Keratinocyte (primary cell): ENCODE data around the gene MEGF10. TPM values are rescaled to one million over a fixed set of nuclear protein-coding genes. Genes with fewer than 3 reads are reported as not detected.

Source experiments
- DNase-seq: peaks from one replicate; pipeline ENCODE4 v3.0.0-alpha.2; 2011; ENCODE audit warnings: low read depth, missing footprints, low spot score
- FAIRE-seq: peaks from 2 replicates; lab custom pipeline; 2011; peaks lifted over from hg19 to GRCh38; lab: Jason Lieb, UNC
- H2AFZ ChIP-seq: 2 replicates; pipeline ENCODE4 v1.6.0; 2012; ENCODE audit warnings: low read length, control low read depth, inconsistent platforms; ENCODE audit not compliant: control insufficient read depth
- H3K27ac ChIP-seq: 2 replicates; pipeline ENCODE4 v1.5.1; 2011; ENCODE audit warnings: low read length; ENCODE audit not compliant: control insufficient read depth, insufficient read depth
- H3K27me3 ChIP-seq: 3 replicates; pipeline ENCODE4 v1.6.0; 2011; ENCODE audit warnings: low read length; ENCODE audit not compliant: control insufficient read depth, insufficient read depth; ENCODE audit errors: extremely low read depth
- H3K36me3 ChIP-seq, 2 experiments: 2 replicates in 1 of 2; 3 replicates in 1 of 2; pipeline ENCODE4 v1.5.1; 2011; ENCODE audit warnings: low read length in 2 of 2, mild to moderate bottlenecking in 1 of 2; ENCODE audit not compliant: control insufficient read depth in 2 of 2, insufficient read depth in 2 of 2; ENCODE audit errors: extremely low read depth in 1 of 2
- H3K4me1 ChIP-seq: 3 replicates; pipeline ENCODE4 v1.5.1; 2011; ENCODE audit warnings: low read length; ENCODE audit not compliant: control insufficient read depth, insufficient read depth; ENCODE audit errors: extremely low read depth
- H3K4me2 ChIP-seq: 3 replicates; pipeline ENCODE4 v1.6.0; 2011; ENCODE audit warnings: low read depth, low read length; ENCODE audit not compliant: control insufficient read depth, insufficient read depth; ENCODE audit errors: extremely low read depth
- H3K4me3 ChIP-seq, 3 experiments: fragments of 200-600 bp in 1 of 3; sonication (generic) in 1 of 3; 2 replicates in 2 of 3; 3 replicates in 1 of 3; pipeline ENCODE4 v1.5.1; 2011 to 2016; ENCODE audit warnings: low read length in 3 of 3, mild to moderate bottlenecking in 3 of 3, control low read depth in 2 of 3, inconsistent platforms in 1 of 3, low read depth in 1 of 3, mixed read lengths in 1 of 3, mixed run types in 1 of 3, moderate library complexity in 1 of 3; ENCODE audit not compliant: control insufficient read depth in 2 of 3, insufficient read depth in 2 of 3; ENCODE audit errors: extremely low read depth in 1 of 3
- H3K79me2 ChIP-seq: 2 replicates; pipeline ENCODE4 v1.6.0; 2012; ENCODE audit warnings: low read length; ENCODE audit not compliant: control insufficient read depth, insufficient read depth
- H3K9ac ChIP-seq: 3 replicates; pipeline ENCODE4 v1.6.0; 2011; ENCODE audit warnings: low read length; ENCODE audit not compliant: control insufficient read depth, insufficient read depth; ENCODE audit errors: extremely low read depth
- H3K9me1 ChIP-seq: 3 replicates; pipeline ENCODE4 v1.6.0; 2011; ENCODE audit warnings: low read length; ENCODE audit not compliant: control insufficient read depth, insufficient read depth; ENCODE audit errors: extremely low read depth
- H3K9me3 ChIP-seq: 2 replicates; pipeline ENCODE4 v1.5.1; 2012; ENCODE audit warnings: low read depth, low read length; ENCODE audit not compliant: control insufficient read depth
- H4K20me1 ChIP-seq: 3 replicates; pipeline ENCODE4 v1.6.0; 2011; ENCODE audit warnings: low read length; ENCODE audit not compliant: control insufficient read depth, insufficient read depth; ENCODE audit errors: extremely low read depth
- EZH2 ChIP-seq: IDR thresholded peaks from one replicate; pipeline ENCODE4 v1.6.1; 2012; ENCODE audit warnings: inconsistent platforms, mild to moderate bottlenecking, low read length, moderate library complexity
- dilution Hi-C: fragments of 300-500 bp; cut with MboI; formaldehyde crosslinking; loops from one replicate; pipeline ENCODE4 v1.7.0; 2020; ENCODE audit warnings: low sequenced_read_pairs; ENCODE audit not compliant: extremely low pct_ligation_motif_present
- polyA plus RNA-seq, 5 experiments: library from polyadenylated mRNA; depleted of rRNA in 3 of 5; stranded (reverse) in 3 of 5; stranded (forward) in 1 of 5; unstranded in 1 of 5; fragments of >200 nt; gene quantifications; 1 replicate in 1 of 5; 2 replicates in 3 of 5; 3 replicates in 1 of 5; pipeline versions ENCODE4 v1.2.1 to v1.2.3, GENCODE V29; 2011 to 2012; ENCODE audit warnings: missing spikeins in 2 of 5, low read depth in 1 of 5, low replicate concordance in 1 of 5
- TF ChIP-seq, protein P1 (sequence below), 3 experiments: IDR thresholded peaks in 1 of 3; conservative IDR thresholded peaks in 1 of 3; optimal IDR thresholded peaks in 1 of 3; 2 replicates in 2 of 3; 3 replicates in 1 of 3; pipeline versions ENCODE3 to v1.5.1; 2011; ENCODE audit warnings: low read length in 3 of 3, mild to moderate bottlenecking in 3 of 3, moderate library complexity in 2 of 3, control low read depth in 1 of 3, inconsistent platforms in 1 of 3; ENCODE audit not compliant: insufficient read depth in 2 of 3; ENCODE audit errors: extremely low read depth in 1 of 3

The MEGF10 gene
- polyA plus RNA-seq, 1 donor (not counting 4 experiments of a cell fraction or from before 2014, with no cell fraction given) = not detected

DNA sequence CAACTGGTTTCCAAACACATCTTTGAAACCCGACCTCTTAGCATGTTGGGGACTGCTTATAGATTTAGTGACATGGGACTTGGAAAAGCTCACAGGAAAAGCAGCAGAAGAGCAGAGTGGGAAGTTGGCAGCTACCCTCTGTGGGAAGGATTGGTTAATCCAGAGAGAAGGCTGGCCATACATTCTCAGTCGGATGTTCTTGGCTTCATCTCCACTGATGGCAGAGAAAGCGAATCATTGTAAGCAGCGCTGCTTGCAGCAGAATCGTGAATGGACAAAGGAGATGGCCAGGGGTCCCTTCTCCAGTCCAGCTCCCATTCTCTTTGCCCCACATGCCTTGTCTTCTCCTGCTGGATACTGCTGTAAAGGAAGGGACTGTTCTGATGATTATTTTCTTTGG is 62.7 kb downstream of the MEGF10 start:
- H3K9me1 ChIP-seq = no peaks in the 10 kb centered on the region
- DNase-seq = no peak
- H2AFZ ChIP-seq = no peak overlapping the region
- no peak for FAIRE-seq
- dilution Hi-C loops = no loop called here
- H3K27ac ChIP-seq = no peak overlapping the region
- H3K36me3 ChIP-seq = no peaks in the 10 kb centered on the region
- no peaks in the 10 kb centered on the region for H3K9me3 ChIP-seq
- H3K27me3 ChIP-seq = no peaks in the 10 kb centered on the region
- H3K4me3 ChIP-seq = no peak overlapping the region
- H3K9ac ChIP-seq = no peak overlapping the region
- H3K4me2 ChIP-seq = no peak overlapping the region
- H3K4me1 ChIP-seq = no peaks in the 10 kb centered on the region
- no peak for TF ChIP-seq EZH2
- TF ChIP-seq, protein P1, sequence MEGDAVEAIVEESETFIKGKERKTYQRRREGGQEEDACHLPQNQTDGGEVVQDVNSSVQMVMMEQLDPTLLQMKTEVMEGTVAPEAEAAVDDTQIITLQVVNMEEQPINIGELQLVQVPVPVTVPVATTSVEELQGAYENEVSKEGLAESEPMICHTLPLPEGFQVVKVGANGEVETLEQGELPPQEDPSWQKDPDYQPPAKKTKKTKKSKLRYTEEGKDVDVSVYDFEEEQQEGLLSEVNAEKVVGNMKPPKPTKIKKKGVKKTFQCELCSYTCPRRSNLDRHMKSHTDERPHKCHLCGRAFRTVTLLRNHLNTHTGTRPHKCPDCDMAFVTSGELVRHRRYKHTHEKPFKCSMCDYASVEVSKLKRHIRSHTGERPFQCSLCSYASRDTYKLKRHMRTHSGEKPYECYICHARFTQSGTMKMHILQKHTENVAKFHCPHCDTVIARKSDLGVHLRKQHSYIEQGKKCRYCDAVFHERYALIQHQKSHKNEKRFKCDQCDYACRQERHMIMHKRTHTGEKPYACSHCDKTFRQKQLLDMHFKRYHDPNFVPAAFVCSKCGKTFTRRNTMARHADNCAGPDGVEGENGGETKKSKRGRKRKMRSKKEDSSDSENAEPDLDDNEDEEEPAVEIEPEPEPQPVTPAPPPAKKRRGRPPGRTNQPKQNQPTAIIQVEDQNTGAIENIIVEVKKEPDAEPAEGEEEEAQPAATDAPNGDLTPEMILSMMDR (optimal IDR thresholded peaks at IDR 0.05 in 1 of 3, IDR thresholded peaks at IDR 0.05 in 1 of 3, conservative IDR thresholded peaks at IDR 0.05 in 1 of 3; ENCODE audit: extremely low read depth in 1 of 3, insufficient read depth in 2 of 3, low read length in 3 of 3) = no peak
- no peaks in the 10 kb centered on the region for H3K79me2 ChIP-seq
- H4K20me1 ChIP-seq = no peaks in the 10 kb centered on the region

DNA sequence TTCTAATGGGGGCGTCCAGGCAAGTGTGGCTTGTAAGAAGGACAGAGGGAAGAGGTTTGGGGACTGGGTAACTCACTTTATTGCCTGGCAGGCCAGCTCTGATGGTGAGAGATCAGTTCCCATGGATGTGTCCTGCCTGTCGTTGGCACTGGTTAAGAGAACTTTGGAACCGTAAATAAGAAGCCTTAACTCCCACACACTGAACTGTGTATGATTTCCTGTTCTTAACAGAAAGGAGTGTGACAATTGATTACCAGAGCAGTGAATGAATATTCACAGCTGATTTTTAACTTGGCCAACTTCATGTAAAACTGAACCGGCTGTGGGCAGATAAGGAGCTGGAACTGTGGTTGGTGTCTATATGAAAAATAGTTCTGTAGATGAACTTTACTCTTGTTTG is 63.2 kb downstream of the MEGF10 start:
- TF ChIP-seq EZH2 = no peak
- TF ChIP-seq, protein P1 (optimal IDR thresholded peaks at IDR 0.05 in 1 of 3, IDR thresholded peaks at IDR 0.05 in 1 of 3, conservative IDR thresholded peaks at IDR 0.05 in 1 of 3; ENCODE audit: extremely low read depth in 1 of 3, insufficient read depth in 2 of 3, low read length in 3 of 3) = no peak
- no peak for DNase-seq
- H2AFZ ChIP-seq = no peak overlapping the region
- no peak for FAIRE-seq
- H4K20me1 ChIP-seq = no peaks in the 10 kb centered on the region
- no peaks in the 10 kb centered on the region for H3K79me2 ChIP-seq
- H3K9me1 ChIP-seq = no peaks in the 10 kb centered on the region
- H3K27me3 ChIP-seq = no peaks in the 10 kb centered on the region
- no peak overlapping the region for H3K4me2 ChIP-seq
- H3K27ac ChIP-seq = no peak overlapping the region
- H3K4me3 ChIP-seq = no peak overlapping the region
- H3K9me3 ChIP-seq = no peaks in the 10 kb centered on the region
- H3K9ac ChIP-seq = no peak overlapping the region
- no peaks in the 10 kb centered on the region for H3K4me1 ChIP-seq
- H3K36me3 ChIP-seq = no peaks in the 10 kb centered on the region
- dilution Hi-C loops = no loop called here
